ENCODE results near the gene GMPR2. TPM values are rescaled to one million over a fixed set of nuclear protein-coding genes. Genes with fewer than 3 reads are reported as not detected.

GMPR2 gene
- total and polyA plus RNA-seq, 2 experiments from 2014 or later = 60.6 to 70.6 TPM

DNA sequence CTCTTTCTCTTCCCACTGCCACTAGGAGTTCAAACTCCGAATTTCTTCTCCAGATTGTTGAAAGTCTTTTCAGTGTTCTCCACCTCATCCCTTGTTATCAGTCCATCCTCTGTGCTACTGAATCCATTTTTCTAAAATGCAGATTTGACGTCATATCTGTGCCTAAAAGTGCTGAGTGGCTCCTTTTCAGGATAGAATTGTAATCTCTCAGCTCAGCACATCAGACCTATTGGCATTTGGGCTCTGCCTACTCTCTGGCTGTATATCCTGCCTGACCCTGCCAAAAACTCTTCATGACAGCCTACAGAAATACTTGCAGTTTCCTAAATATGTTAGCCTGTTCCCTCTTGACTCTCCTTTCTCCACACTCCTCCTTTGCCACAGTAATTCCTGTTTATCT, 39.7 kb downstream of the GMPR2 start:
- Histone ChIP-seq H3K79me2 (replicated peaks; ENCODE audit: insufficient read depth) (no peaks in the 10 kb centered on the region; the same call in 1 of the 2 replicates), H3K27ac (ENCODE audit: low read depth) (no peak overlapping the region), H3K4me3 (no peak overlapping the region), H4K20me1 (replicated peaks; ENCODE audit: insufficient read depth) (no peaks in the 10 kb centered on the region), H3K4me2 (peak overlapping the region; percentile 84; the same call in 1 of the 2 replicates), H3F3A (replicated peaks; ENCODE audit: low read depth) (peaks cover 11% of the 10 kb centered on the region; the same call in 1 of the 2 replicates), H3K36me3 (ENCODE audit: insufficient read depth) (no peaks in the 10 kb centered on the region), H3K4me1 (ENCODE audit: insufficient read depth) (peaks cover 16% of the 10 kb centered on the region), H3K9me2 (ENCODE audit: insufficient read depth) (no peaks in the 10 kb centered on the region), H3K27me3 (ENCODE audit: insufficient read depth) (no peaks in the 10 kb centered on the region), H2AFZ (no peak overlapping the region)
- Mint-ChIP-seq H3K4me1 (peaks cover 22% of the 10 kb centered on the region), H3K27ac (no peak overlapping the region), H3K4me3 (peak overlapping the region; percentile 77), H3K36me3 (ENCODE audit: low read depth) (no peaks in the 10 kb centered on the region; the same call in 2 of the 3 replicates), H3K27me3 (ENCODE audit: insufficient read depth, low read depth, poor library complexity) (peaks cover 8% of the 10 kb centered on the region), H3K9me3 (no peaks in the 10 kb centered on the region; the same call in 2 of the 3 replicates)
- no peak for DNase-seq (ENCODE audit: low spot score)
- no peak for TF ChIP-seq ZNF114 (CRISPR knock-in tag; IDR thresholded peaks at IDR 0.05)
- ATAC-seq = no peak

DNA sequence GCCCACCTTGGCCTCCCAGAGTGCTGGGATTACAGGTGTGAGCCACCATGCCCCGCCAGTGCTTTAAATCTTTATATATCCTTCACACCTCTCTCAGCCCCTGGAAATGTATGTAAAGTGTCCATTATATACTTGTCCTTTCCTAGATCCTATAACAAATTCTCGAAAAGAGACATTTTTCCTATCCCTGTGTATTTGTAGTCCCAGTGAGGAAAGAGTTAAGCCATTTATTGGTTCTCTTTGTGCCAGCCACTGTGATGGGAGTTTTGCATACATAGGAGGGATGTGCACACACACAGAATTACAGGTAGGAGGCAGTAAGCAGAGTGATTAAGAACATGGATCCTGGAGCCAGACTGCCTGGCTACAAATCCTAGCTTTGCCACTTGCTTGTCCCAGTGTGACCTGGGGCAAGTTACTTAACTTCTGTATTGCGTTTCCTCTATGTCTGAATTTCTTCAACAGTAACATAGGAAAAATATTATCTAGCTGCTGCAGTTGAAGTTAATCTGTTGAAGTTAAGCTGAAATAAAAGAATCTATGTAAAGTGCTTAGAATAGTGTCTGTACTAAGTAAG, 40.8 kb downstream of the GMPR2 start:
- Histone ChIP-seq H3K27ac (ENCODE audit: low read depth) (no peak overlapping the region; the same call in 1 of the 2 replicates), H3K4me2 (no peak overlapping the region), H4K20me1 (replicated peaks; ENCODE audit: insufficient read depth) (no peaks in the 10 kb centered on the region; the same call in 1 of the 2 replicates), H3K4me1 (ENCODE audit: insufficient read depth) (peaks cover 16% of the 10 kb centered on the region), H3K79me2 (replicated peaks; ENCODE audit: insufficient read depth) (no peaks in the 10 kb centered on the region; the same call in 1 of the 2 replicates), H3K9me2 (ENCODE audit: insufficient read depth) (no peaks in the 10 kb centered on the region), H3K4me3 (no peak overlapping the region), H3K27me3 (ENCODE audit: insufficient read depth) (no peaks in the 10 kb centered on the region), H3F3A (replicated peaks; ENCODE audit: low read depth) (peaks cover 11% of the 10 kb centered on the region; the same call in 1 of the 2 replicates), H2AFZ (no peak overlapping the region), H3K36me3 (ENCODE audit: insufficient read depth) (no peaks in the 10 kb centered on the region)
- DNase-seq (ENCODE audit: low spot score) = peak; percentile 35
- ATAC-seq = no peak
- Mint-ChIP-seq H3K4me1 (peaks cover 22% of the 10 kb centered on the region), H3K27ac (no peak overlapping the region), H3K27me3 (ENCODE audit: insufficient read depth, low read depth, poor library complexity) (peaks cover 8% of the 10 kb centered on the region), H3K4me3 (no peak overlapping the region), H3K9me3 (no peaks in the 10 kb centered on the region; the same call in 2 of the 3 replicates), H3K36me3 (ENCODE audit: low read depth) (no peaks in the 10 kb centered on the region; the same call in 2 of the 3 replicates)
- TF ChIP-seq, protein P1, sequence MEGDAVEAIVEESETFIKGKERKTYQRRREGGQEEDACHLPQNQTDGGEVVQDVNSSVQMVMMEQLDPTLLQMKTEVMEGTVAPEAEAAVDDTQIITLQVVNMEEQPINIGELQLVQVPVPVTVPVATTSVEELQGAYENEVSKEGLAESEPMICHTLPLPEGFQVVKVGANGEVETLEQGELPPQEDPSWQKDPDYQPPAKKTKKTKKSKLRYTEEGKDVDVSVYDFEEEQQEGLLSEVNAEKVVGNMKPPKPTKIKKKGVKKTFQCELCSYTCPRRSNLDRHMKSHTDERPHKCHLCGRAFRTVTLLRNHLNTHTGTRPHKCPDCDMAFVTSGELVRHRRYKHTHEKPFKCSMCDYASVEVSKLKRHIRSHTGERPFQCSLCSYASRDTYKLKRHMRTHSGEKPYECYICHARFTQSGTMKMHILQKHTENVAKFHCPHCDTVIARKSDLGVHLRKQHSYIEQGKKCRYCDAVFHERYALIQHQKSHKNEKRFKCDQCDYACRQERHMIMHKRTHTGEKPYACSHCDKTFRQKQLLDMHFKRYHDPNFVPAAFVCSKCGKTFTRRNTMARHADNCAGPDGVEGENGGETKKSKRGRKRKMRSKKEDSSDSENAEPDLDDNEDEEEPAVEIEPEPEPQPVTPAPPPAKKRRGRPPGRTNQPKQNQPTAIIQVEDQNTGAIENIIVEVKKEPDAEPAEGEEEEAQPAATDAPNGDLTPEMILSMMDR (conservative IDR thresholded peaks at IDR 0.05; ENCODE audit: low read depth in 2 of 2) = 0 out of 4 replicates have a peak, but pooled peaks have one; percentile 4 to 10
- TF ChIP-seq EZH2phosphoT487 (IDR thresholded peaks at IDR 0.05; ENCODE audit: unreplicated experiment) = no peak

DNA sequence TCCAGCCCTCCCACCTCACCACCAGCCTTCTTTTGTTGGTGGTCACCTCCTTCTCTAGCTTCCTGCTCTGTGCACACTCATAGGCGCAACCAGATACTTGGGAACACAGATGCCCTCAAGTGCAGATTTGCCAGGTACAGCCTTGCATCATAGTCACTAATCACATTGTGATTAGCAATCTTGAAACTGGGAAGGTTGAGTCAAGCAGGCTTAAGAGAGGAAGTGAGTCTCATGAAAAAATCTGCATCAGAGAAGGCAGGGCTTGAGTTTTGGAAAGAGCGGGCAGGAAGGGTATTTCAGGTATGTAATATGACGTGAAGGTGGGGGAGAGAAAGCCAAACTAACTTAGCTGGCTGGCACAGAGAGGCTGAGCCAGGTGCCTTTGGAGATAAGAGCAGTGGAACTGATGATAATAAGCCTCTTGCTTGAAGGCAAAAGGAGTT, 41.4 kb downstream of the GMPR2 start:
- ATAC-seq = no peak
- H2AFZ ChIP-seq = no peak overlapping the region
- peak overlapping the region; percentile 39 for H3K27ac Mint-ChIP-seq

More for the DNA sequence above, 41.4 kb downstream of the GMPR2 start:
- Mint-ChIP-seq H3K27me3 (ENCODE audit: insufficient read depth, low read depth, poor library complexity) (peaks cover 8% of the 10 kb centered on the region), H3K9me3 (no peaks in the 10 kb centered on the region; the same call in 2 of the 3 replicates), H3K4me3 (no peak overlapping the region), H3K36me3 (ENCODE audit: low read depth) (no peaks in the 10 kb centered on the region; the same call in 2 of the 3 replicates), H3K4me1 (peaks cover 22% of the 10 kb centered on the region)
- H3F3A ChIP-seq (replicated peaks; ENCODE audit: low read depth) = peaks cover 11% of the 10 kb centered on the region; the same call in 1 of the 2 replicates
- H3K36me3 ChIP-seq (ENCODE audit: insufficient read depth) = no peaks in the 10 kb centered on the region
- H3K4me3 ChIP-seq = no peak overlapping the region
- H3K4me1 ChIP-seq (ENCODE audit: insufficient read depth) = peaks cover 16% of the 10 kb centered on the region
- no peak overlapping the region; the same call in 1 of the 2 replicates for H3K27ac ChIP-seq (ENCODE audit: low read depth)
- no peaks in the 10 kb centered on the region for H3K9me2 ChIP-seq (ENCODE audit: insufficient read depth)
- H4K20me1 ChIP-seq (replicated peaks; ENCODE audit: insufficient read depth) = no peaks in the 10 kb centered on the region; the same call in 1 of the 2 replicates
- no peaks in the 10 kb centered on the region; the same call in 1 of the 2 replicates for H3K79me2 ChIP-seq (replicated peaks; ENCODE audit: insufficient read depth)
- TF ChIP-seq, protein P2, sequence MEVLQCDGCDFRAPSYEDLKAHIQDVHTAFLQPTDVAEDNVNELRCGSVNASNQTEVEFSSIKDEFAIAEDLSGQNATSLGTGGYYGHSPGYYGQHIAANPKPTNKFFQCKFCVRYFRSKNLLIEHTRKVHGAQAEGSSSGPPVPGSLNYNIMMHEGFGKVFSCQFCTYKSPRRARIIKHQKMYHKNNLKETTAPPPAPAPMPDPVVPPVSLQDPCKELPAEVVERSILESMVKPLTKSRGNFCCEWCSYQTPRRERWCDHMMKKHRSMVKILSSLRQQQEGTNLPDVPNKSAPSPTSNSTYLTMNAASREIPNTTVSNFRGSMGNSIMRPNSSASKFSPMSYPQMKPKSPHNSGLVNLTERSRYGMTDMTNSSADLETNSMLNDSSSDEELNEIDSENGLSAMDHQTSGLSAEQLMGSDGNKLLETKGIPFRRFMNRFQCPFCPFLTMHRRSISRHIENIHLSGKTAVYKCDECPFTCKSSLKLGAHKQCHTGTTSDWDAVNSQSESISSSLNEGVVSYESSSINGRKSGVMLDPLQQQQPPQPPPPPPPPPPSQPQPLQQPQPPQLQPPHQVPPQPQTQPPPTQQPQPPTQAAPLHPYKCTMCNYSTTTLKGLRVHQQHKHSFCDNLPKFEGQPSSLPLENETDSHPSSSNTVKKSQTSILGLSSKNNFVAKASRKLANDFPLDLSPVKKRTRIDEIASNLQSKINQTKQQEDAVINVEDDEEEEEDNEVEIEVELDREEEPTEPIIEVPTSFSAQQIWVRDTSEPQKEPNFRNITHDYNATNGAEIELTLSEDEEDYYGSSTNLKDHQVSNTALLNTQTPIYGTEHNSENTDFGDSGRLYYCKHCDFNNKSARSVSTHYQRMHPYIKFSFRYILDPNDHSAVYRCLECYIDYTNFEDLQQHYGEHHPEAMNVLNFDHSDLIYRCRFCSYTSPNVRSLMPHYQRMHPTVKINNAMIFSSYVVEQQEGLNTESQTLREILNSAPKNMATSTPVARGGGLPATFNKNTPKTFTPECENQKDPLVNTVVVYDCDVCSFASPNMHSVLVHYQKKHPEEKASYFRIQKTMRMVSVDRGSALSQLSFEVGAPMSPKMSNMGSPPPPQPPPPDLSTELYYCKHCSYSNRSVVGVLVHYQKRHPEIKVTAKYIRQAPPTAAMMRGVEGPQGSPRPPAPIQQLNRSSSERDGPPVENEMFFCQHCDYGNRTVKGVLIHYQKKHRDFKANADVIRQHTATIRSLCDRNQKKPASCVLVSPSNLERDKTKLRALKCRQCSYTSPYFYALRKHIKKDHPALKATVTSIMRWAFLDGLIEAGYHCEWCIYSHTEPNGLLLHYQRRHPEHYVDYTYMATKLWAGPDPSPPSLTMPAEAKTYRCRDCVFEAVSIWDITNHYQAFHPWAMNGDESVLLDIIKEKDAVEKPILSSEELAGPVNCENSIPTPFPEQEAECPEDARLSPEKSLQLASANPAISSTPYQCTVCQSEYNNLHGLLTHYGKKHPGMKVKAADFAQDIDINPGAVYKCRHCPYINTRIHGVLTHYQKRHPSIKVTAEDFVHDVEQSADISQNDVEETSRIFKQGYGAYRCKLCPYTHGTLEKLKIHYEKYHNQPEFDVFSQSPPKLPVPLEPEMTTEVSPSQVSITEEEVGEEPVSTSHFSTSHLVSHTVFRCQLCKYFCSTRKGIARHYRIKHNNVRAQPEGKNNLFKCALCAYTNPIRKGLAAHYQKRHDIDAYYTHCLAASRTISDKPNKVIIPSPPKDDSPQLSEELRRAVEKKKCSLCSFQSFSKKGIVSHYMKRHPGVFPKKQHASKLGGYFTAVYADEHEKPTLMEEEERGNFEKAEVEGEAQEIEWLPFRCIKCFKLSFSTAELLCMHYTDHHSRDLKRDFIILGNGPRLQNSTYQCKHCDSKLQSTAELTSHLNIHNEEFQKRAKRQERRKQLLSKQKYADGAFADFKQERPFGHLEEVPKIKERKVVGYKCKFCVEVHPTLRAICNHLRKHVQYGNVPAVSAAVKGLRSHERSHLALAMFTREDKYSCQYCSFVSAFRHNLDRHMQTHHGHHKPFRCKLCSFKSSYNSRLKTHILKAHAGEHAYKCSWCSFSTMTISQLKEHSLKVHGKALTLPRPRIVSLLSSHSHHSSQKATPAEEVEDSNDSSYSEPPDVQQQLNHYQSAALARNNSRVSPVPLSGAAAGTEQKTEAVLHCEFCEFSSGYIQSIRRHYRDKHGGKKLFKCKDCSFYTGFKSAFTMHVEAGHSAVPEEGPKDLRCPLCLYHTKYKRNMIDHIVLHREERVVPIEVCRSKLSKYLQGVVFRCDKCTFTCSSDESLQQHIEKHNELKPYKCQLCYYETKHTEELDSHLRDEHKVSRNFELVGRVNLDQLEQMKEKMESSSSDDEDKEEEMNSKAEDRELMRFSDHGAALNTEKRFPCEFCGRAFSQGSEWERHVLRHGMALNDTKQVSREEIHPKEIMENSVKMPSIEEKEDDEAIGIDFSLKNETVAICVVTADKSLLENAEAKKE (CRISPR knock-in tag; IDR thresholded peaks at IDR 0.05) = no peak
- TF ChIP-seq JUNB (IDR thresholded peaks at IDR 0.05; ENCODE audit: unreplicated experiment) (no peak), NANOG (IDR thresholded peaks at IDR 0.05; ENCODE audit: borderline replicate concordance) (no peak)
- H3K4me2 ChIP-seq = no peak overlapping the region
- peak; percentile 21 for DNase-seq (ENCODE audit: low spot score)
- no peaks in the 10 kb centered on the region for H3K27me3 ChIP-seq (ENCODE audit: insufficient read depth)
